GM21619 (cell line): ENCODE measurements around the gene SPACA7.
A peak's percentile ranks its signal among the peaks of the same experiment; 100 is the strongest.
"Not testable (repeated sequence)": the region's sequence is repeated elsewhere in the genome, so short reads cannot be mapped to it uniquely, and the experiment has no call there.

Experiments
- ATAC-seq: cut with Tn5 transposase; IDR thresholded peaks from one replicate; pipeline ENCODE4 v1.9.1; 2021; ENCODE audit not compliant: unreplicated experiment

Gene SPACA7

GRCh38 chr13:112349681-112350080 lies 26.5 kb upstream of the SPACA7 start:
- ATAC-seq = no peak

- no peak for ATAC-seq
These were observed 25.9 kb upstream of the SPACA7 start for GRCh38 chr13:112350300-112350699.

- ATAC-seq = no peak
These were observed 24.3 kb upstream of the SPACA7 start for GRCh38 chr13:112351825-112352224.

- no peak for ATAC-seq
These were observed 22.3 kb upstream of the SPACA7 start for GRCh38 chr13:112353856-112354255.

GRCh38 chr13:112354330-112355273 lies 21.6 kb upstream of the SPACA7 start:
- no peak for ATAC-seq

- ATAC-seq = no peak
These were observed 20.8 kb upstream of the SPACA7 start for GRCh38 chr13:112355274-112355838.

- no peak for ATAC-seq
These were observed 20.0 kb upstream of the SPACA7 start for GRCh38 chr13:112356190-112356589.

- ATAC-seq = no peak
These were observed 18.0 kb upstream of the SPACA7 start for GRCh38 chr13:112358156-112358555.

GRCh38 chr13:112362021-112362420 lies 14.1 kb upstream of the SPACA7 start:
- no peak for ATAC-seq

- ATAC-seq = no peak
These were observed 12.2 kb upstream of the SPACA7 start for GRCh38 chr13:112363867-112364528.

GRCh38 chr13:112366907-112367646 lies 9.1 kb upstream of the SPACA7 start:
- ATAC-seq = no peak

GRCh38 chr13:112368883-112369282 lies 7.3 kb upstream of the SPACA7 start:
- ATAC-seq = no peak

- no peak for ATAC-seq
These were observed 5.8 kb upstream of the SPACA7 start for GRCh38 chr13:112370311-112370710.

GRCh38 chr13:112374271-112374670 lies 1.9 kb upstream of the SPACA7 start:
- ATAC-seq = no peak

GRCh38 chr13:112391746-112392145 lies 15.6 kb downstream of the SPACA7 start:
- ATAC-seq = no peak

GRCh38 chr13:112392719-112393118 lies 16.6 kb downstream of the SPACA7 start:
- no peak for ATAC-seq

GRCh38 chr13:112395022-112395421 lies 18.9 kb downstream of the SPACA7 start:
- ATAC-seq = not testable (repeated sequence)

GRCh38 chr13:112395941-112396340 lies 19.8 kb downstream of the SPACA7 start:
- not testable (repeated sequence) for ATAC-seq

GRCh38 chr13:112397108-112397507 lies 21.0 kb downstream of the SPACA7 start:
- no peak for ATAC-seq

GRCh38 chr13:112398347-112398746 lies 22.2 kb downstream of the SPACA7 start:
- peak; percentile 58 for ATAC-seq

- not testable (repeated sequence) for ATAC-seq
These were observed 33.7 kb downstream of the SPACA7 start for GRCh38 chr13:112409828-112410227.
